Upper lobe of right lung (tissue), 1 donor: ENCODE results near the gene GLT6D1. TPM values are rescaled to one million over a fixed set of nuclear protein-coding genes. Genes with fewer than 3 reads are reported as not detected.

Experiments
- ATAC-seq: fragments of 200-7000 bp; cut with Tn5 transposase; one replicate; pipeline ENCODE4 v1.9.1; 2020; ENCODE audit warnings: mild to moderate bottlenecking, moderate library complexity
- DNase-seq: peaks from one replicate; pipeline ENCODE4 v3.0.0-alpha.2; 2020
- H3K27ac ChIP-seq: fragments of 200-600 bp; one replicate; pipeline ENCODE4 v1.8.0; 2022
- H3K27me3 ChIP-seq: fragments of 200-600 bp; one replicate; pipeline ENCODE4 v1.8.0; 2022; ENCODE audit warnings: mild to moderate bottlenecking
- H3K36me3 ChIP-seq: fragments of 200-600 bp; one replicate; pipeline ENCODE4 v1.8.0; 2022
- H3K4me1 ChIP-seq: fragments of 200-600 bp; one replicate; pipeline ENCODE4 v1.8.0; 2022
- H3K4me3 ChIP-seq: fragments of 200-600 bp; one replicate; pipeline ENCODE4 v1.8.0; 2022; ENCODE audit warnings: mild to moderate bottlenecking
- H3K9me3 ChIP-seq: fragments of 200-600 bp; one replicate; pipeline ENCODE4 v1.8.0; 2022
- CTCF ChIP-seq: fragments of 200-600 bp; IDR thresholded peaks from one replicate; pipeline ENCODE4 v1.8.0; 2022; ENCODE audit warnings: antibody characterized with exemption
- intact Hi-C: fragments of 100-400 bp; cut with DNase I; formaldehyde crosslinking; loops from one replicate; pipeline ENCODE4 v1.11.0; 2022
- total RNA-seq: library from RNA; stranded (reverse); fragmentation: NEBNext Ultra II Directional; extraction: Animal tissue kit (Norgen Biotek cat#: 25700); gene quantifications from one replicate; pipeline ENCODE4 v1.2.1, GENCODE V29; 2021
- donor health status: DM: no; HTN: yes; CAD: no; lungs with severe emphysema.

Gene GLT6D1
- total RNA-seq, 1 donor from 2014 or later: not detected

- no peaks in the 10 kb centered on the region for H3K9me3 ChIP-seq
- H3K4me1 ChIP-seq: no peaks in the 10 kb centered on the region
- no peak overlapping the region for H3K27ac ChIP-seq
- TF ChIP-seq CTCF: no peak
- no peaks in the 10 kb centered on the region for H3K36me3 ChIP-seq
- H3K27me3 ChIP-seq: peaks cover 10% of the 10 kb centered on the region
- H3K4me3 ChIP-seq: no peak overlapping the region
- intact Hi-C loops: no loop called here
- peak; percentile 54 for DNase-seq
- ATAC-seq: no peak
Measured at GRCh38 chr9:135607401-135608293, 31.7 kb downstream of the GLT6D1 start.

- intact Hi-C loops: no loop called here
- no peak for TF ChIP-seq CTCF
Measured at GRCh38 chr9:135606885-135607259, 32.5 kb downstream of the GLT6D1 start.

GRCh38 chr9:135605238-135605781, 34.0 kb downstream of the GLT6D1 start:
- Histone ChIP-seq H3K27ac (no peak overlapping the region), H3K27me3 (peaks cover 10% of the 10 kb centered on the region), H3K36me3 (no peaks in the 10 kb centered on the region), H3K9me3 (no peaks in the 10 kb centered on the region), H3K4me1 (no peaks in the 10 kb centered on the region), H3K4me3 (no peak overlapping the region)
- intact Hi-C loops: no loop called here
- DNase-seq: peak; percentile 53
- no peak for TF ChIP-seq CTCF
- ATAC-seq: no peak

More at GRCh38 chr9:135606885-135607259, 32.5 kb downstream of the GLT6D1 start:
- Histone ChIP-seq H3K9me3 (no peaks in the 10 kb centered on the region), H3K36me3 (no peaks in the 10 kb centered on the region), H3K4me1 (no peaks in the 10 kb centered on the region), H3K27ac (no peak overlapping the region), H3K27me3 (peaks cover 10% of the 10 kb centered on the region), H3K4me3 (no peak overlapping the region)
- no peak for DNase-seq
- no peak for ATAC-seq

- DNase-seq: peak; percentile 61
- Histone ChIP-seq H3K9me3 (no peaks in the 10 kb centered on the region), H3K27ac (no peak overlapping the region), H3K27me3 (peaks cover 10% of the 10 kb centered on the region), H3K4me1 (no peaks in the 10 kb centered on the region), H3K36me3 (no peaks in the 10 kb centered on the region), H3K4me3 (no peak overlapping the region)
- no peak for ATAC-seq
- TF ChIP-seq CTCF: no peak
- intact Hi-C loops: no loop called here
Measured at GRCh38 chr9:135604437-135605237, 34.7 kb downstream of the GLT6D1 start.

- peaks cover 10% of the 10 kb centered on the region for H3K27me3 ChIP-seq
- peak; percentile 81 for ATAC-seq
Measured at GRCh38 chr9:135602789-135603481, 36.4 kb downstream of the GLT6D1 start.

More at GRCh38 chr9:135602789-135603481, 36.4 kb downstream of the GLT6D1 start:
- H3K36me3 ChIP-seq: no peaks in the 10 kb centered on the region
- peak; percentile 73 for DNase-seq
- peak; percentile 79 for TF ChIP-seq CTCF
- H3K4me3 ChIP-seq: no peak overlapping the region
- no peaks in the 10 kb centered on the region for H3K9me3 ChIP-seq
- no peak overlapping the region for H3K27ac ChIP-seq
- intact Hi-C loops: no loop called here
- no peaks in the 10 kb centered on the region for H3K4me1 ChIP-seq
